NCI-H2029 treated with DMSO at 0.1 percent for 48 hours (cell line): ENCODE data around the gene MORC4.

Experiments used
- DNase-seq: peaks from one replicate; lab custom pipeline; 2025; lab: John Stamatoyannopoulos, UW

Gene MORC4

DNA sequence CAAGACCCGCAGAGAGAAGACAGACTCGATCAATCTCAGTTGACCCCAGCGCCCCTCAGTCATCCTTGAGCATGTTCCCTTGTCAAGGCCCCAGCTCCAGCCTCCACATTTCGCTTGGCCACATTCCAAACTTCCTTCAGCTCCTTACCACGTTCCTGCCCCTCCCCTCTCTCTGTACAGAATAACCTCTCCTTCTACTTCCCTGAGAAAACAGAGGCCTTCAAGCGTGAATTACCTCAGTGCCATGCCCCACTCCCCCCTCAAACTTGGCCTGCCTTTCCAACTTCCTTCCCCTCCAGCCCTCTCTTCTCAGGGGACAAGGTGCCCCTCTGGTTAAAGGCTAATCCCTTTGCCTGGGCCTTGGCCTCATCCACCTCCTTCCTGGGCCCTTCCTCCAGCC is 93.7 kb downstream of the MORC4 start:
- DNase-seq: no peak

DNA sequence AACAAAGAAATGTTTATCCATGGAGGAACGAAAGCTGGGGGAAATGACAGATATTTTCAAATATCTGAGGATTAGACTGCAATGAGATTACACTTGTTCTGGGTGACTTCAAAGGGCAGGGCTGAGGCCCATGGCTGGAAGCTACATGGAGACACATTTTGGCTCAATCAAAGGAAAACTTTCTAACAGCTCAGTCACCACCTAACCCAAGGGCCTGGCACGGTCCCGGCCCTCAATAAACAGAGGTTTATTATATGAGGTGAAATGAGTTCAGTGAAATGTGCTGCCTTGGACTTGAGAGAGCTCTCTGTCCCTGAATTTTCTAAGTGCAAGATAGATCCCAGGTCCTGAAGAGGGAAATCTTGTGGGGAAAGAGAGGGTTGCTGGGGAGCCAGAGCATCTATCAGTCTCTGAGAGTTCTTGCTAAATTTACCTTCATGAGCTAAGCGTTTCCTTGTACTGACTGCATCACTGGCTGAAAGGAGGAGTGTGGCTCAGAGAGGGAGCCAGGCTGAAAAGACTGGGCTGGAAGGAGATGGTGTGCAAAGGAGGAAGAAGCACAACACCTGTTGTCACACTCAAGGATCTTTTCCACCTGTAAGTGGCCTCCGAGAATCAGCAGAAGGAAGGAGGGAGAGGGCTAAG is 94.8 kb downstream of the MORC4 start:
- no peak for DNase-seq

DNA sequence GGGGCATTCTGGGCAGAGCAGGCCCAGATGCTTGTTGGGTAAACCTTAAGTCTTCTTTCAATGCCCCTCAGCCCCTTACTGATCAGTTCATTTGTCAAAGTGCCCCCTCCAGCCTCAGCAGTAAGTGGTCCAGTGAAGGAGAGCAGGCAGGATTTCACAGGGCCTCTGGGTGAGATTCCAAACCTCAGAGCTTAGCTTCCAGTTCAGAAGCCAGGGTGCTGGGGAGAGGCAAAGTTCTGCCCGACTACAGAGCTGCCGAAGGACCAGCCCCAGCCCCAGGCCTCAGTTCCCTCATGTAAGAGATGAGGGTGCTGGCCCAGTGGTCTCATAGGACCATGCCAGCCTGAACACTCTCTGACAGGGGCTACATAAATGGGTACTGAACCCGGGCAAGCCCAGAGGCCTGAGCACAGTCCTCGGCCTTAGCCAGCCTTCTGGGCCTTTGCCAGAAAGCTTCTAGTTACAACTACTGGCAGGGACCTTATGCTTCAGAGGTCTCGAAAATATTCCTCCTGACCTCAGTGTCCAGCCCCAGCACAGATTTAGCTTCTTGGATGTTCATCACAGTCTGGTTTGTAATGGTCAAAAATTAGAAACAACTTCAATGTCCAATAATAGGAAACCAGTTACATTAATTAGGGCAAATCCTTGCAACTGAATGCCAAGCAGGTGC is 96.0 kb downstream of the MORC4 start:
- no peak for DNase-seq

DNA sequence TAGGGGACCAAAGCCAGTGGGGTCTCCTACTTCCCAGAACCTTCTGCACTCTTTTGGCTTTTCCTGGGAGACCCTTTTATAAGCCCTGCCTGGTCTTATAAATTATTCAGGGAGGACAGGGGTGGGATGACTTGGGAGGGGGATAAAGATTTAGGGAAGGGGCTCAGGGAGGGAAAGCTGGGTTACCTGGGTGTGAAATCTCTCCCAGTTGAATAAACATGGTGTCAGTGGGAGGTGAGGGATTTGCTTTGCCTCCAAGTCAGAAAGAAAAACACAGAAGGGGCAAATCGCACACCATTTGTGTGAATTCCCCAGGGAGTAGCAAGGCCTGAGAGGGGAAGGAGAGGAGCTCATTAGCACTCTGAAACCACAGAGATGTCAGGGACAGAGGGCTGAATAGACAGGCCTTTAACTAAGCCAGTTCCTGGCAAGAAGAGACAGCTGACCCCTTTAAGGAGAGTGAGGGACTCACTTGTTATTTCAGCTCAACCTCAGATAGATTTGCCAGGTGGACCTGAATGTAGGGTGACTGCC is 96.7 kb downstream of the MORC4 start, which contains the start of gene RIPPLY1:
Gene RIPPLY1, minus strand, starts transcription at position 51 of the 534 bp plus-strand sequence. CDS start 54 bp downstream, outside the sequence.
- DNase-seq: no peak

DNA sequence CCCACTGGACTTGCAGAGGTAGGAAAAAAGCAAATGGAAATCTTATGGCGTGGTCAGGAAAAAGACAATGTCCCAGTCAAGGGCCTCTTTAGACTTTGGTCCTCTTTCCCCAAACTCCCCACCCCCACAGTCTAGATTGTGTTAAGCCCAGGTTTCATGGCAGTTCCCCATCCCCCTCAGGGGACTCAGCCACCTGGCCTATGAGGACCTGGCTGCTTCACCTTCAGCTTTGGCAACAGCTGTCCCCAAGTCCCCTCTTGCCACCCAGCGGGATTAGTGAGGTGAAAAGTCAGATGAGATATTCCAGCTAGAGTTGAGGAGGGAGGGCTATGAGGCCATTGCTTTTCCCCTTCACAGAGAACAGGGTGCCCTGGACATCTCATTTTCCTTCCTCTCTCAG is 97.3 kb downstream of the MORC4 start:
- DNase-seq: no peak

DNA sequence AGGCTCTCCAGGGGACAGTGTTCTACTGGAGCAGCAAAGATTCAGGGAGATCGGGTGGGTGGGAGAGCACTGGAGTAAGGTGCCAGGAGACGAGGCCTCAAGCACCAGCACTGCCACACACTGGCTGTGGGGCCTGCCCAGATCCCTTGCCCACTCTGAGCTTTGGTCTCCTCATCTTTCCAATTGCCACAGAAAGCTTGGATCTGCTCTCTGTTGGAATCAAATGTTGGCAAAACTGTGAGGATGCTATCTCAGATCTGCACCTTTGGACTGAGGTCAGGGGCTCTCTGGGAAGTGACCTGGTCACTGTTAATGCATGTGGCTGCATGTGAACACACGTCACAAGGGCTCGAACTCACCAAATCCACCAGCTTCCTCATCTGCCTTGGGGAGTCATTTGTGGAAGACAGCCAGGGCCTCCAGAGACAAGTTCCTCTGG is 98.2 kb downstream of the MORC4 start:
- no peak for DNase-seq

DNA sequence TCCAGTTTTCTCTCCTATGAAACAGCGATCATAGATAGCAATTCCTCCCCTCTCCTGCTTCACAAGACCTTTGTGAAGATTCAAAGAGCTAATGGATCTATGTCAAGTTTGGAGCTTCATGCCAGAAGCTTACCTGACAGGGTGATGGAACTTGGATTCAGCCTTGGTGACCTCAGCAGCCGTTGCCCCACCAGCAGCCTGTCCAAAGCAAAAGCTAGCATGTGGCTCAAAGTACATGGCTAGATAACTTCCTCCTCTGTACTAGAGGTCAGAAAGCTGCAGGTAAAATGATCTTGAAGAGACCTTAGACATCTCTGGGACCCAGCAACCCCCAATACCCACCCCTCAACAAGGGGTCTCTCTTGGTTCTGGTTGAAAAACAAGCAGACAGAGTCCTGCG is 98.7 kb downstream of the MORC4 start:
- no peak for DNase-seq

DNA sequence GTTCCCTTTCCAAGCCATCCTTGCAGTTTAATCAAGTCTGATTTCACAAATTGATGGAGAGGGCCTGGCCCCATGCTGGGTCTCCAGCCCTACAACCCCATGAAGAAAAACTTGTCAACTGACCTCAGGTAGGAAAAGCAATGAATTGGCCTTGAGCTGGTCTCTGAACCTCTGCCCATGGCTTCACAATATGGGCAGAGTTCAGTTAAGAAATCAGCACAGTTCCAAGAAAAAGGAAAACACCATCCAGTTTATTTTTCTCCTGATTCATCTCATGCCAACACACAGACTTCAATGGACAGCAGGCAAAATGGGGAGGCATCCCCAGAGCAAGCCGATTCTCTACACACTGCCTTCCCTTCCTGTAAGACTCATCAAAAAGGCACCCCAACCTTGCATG is 100.2 kb downstream of the MORC4 start:
- no peak for DNase-seq

DNA sequence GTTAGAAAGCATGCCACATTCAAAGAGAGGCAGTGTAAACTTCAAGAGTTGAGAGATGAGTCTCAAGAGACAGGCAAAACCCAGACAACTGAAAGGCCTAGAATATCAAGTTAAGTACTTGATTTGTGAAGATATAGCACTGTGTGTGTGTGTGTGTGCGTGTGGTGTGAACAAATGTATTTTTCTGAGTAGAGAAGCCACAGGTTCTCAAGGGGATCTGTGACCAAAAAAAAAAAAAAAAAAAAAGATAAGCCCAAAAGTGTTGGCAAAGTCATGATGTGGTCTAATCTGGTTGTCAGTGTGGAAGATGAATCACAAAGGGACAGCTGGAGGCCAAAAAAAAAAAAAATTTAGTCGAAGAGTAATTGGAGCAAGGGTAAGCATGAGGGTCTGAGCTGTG is 100.7 kb downstream of the MORC4 start:
- no peak for DNase-seq

DNA sequence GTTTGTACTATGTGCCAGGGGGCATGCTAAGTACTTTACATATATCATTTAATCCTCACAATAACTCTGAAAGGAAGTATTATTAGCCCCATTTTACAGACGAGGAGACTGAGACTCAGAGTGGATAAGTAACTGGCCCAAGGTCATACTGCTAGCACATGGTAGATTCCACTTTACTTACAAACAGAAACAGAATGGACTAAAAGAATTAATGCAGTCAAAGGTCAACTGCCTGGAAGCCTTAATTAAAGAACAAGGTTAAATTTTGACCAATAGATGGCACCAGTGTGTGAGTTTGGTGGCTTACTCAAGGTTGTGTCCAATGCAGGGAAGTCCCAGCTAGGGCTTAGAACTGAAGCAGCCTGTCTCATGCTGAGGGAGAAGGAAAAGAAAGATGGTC is 101.5 kb downstream of the MORC4 start:
- DNase-seq: peak; percentile 3

DNA sequence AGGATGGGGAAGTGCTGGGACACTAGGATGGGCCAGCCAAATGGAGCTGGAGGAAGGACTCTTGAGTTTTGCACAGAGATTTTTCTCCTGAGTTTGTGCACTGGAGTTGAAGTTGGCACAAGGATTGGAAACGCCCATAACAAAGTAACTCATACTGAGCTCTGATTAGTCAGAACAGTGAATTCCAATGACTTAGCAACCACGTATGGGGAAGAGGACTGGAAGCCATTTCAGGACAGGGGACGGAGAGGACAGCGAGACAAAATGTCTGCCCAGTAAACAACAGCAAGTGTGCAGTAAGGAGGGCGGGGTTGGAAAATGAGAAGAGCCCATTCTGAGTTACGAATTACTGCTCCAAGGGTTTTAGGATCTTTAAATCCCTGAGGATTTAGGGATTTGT is 102.8 kb downstream of the MORC4 start:
- DNase-seq: no peak

DNA sequence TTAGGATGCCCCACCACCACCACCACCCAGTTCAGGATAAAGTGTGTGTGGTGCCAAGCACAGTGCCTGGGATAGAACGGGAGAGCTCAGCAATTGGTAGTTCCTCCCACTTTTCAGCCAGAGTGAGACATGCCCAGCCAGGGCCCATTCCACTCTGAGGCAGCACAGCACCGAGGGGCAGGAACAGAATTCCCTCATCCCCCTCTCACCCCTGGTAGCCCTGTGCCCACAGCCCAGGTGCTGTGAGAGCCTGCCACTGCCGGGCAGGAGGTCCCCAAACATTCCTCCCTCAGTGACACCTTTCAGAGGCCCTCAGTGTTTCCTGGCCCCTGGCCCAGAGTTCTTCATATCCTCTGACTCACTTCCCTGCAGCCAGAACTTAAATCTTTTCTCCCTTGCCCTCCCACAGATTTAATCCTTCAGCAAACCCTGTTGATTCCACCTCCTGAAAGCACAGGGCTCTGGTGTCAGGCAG is 105.0 kb downstream of the MORC4 start:
- no peak for DNase-seq

DNA sequence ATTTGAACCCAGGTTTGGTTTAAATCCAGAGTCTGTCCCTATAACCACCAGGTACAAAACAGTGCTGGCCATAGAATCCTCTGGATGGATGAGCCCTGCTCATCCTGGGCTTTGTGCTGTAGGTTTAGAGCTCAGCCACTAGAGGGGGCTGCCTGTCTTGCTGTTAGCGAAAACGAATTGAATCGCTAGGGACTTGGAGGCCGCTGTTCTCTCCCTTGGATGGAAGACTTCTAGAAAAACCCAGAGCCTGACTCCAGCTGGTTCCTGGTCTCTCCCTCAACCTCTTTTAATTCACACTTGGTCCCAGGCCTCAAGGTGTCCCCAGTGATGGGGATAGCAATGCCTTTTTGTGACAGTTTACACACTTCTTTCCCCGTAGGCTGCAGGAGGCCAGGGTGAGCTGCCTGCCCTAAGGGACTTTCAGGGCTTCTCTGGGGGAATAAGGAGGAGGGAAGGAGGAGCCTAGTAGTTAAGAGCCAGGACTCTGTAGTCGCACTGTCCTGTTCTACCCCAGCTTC is 105.6 kb downstream of the MORC4 start:
- no peak for DNase-seq

DNA sequence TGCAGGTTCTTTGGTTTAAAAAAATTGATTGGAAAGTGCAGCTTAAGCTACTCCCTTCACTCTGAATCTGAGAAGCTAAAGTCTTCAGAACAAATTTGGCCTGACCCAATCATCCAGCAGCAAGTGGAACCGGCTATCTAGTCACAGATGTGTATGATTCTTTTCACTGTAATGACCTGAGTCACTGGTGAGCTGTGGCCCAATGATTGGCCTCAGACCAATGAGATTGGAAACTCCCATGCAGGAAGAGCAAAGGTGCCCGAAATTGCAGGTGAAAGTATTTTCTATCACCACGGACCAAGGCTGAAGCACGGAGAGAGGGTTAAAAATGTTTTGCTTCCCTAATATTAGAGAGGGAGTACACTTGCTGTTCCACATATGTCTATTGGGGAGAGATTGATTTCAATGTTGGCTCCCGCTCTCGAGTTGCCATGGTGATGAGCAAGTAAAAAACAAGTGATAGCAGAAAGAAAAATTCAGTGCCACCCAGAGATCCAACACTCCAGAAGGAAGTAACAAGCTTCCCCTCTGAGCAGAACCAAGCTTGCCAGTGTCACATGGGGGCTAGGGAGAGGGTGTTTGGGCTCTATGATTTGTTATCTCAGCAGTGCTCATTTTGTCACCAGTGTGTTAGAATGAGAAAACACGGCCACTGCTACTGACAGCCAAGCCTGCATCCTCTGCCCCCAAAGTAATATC is 108.1 kb downstream of the MORC4 start:
- no peak for DNase-seq
